AG08395 (cell line): ENCODE measurements around the gene AMDHD1.

Experiments
- DNase-seq: peaks from one replicate; pipeline ENCODE4 v3.0.0; 2012; ENCODE audit warnings: mixed read lengths, low spot score

Gene AMDHD1

GRCh38 chr12:95995238-95996031 lies 52.3 kb downstream of the AMDHD1 start:
- no peak for DNase-seq

- no peak for DNase-seq
Measured at GRCh38 chr12:95996034-95996658, 53.0 kb downstream of the AMDHD1 start, which contains the start of gene HAL. TSS of gene HAL (minus strand) at chr12:95996344. CDS start at chr12:95995910, 434 bp downstream.

- DNase-seq, result no peak
Measured at GRCh38 chr12:95997276-95997675, 54.1 kb downstream of the AMDHD1 start.

GRCh38 chr12:95997911-95998510 lies 54.9 kb downstream of the AMDHD1 start:
- no peak for DNase-seq

GRCh38 chr12:95998611-95999286 lies 55.6 kb downstream of the AMDHD1 start:
- DNase-seq, result peak; percentile 55

GRCh38 chr12:95999484-95999883 lies 56.4 kb downstream of the AMDHD1 start:
- no peak for DNase-seq

GRCh38 chr12:96000858-96001257 lies 57.7 kb downstream of the AMDHD1 start:
- DNase-seq, result no peak

- no peak for DNase-seq
Measured at GRCh38 chr12:96006727-96007126, 63.6 kb downstream of the AMDHD1 start.

GRCh38 chr12:96007729-96008128 lies 64.6 kb downstream of the AMDHD1 start:
- DNase-seq, result no peak

- DNase-seq, result no peak
Measured at GRCh38 chr12:96014943-96015599, 71.9 kb downstream of the AMDHD1 start.

- DNase-seq, result peak; percentile 30
Measured at GRCh38 chr12:96015672-96016071, 72.5 kb downstream of the AMDHD1 start.
